AG04449 (cell line): ENCODE measurements around the gene TMSB4X.

Source experiments
- CTCF ChIA-PET: fragments of 350-600 bp; formaldehyde crosslinking; extraction: SDS; loops from one replicate; lab custom pipeline; 2021; ENCODE audit warnings: antibody characterized with exemption; lab: Yijun Ruan, JAX
- POLR2A ChIA-PET: fragments of 400-600, 350-600 bp; formaldehyde crosslinking; extraction: SDS; loops from one replicate; lab custom pipeline; 2020; ENCODE audit warnings: antibody characterized with exemption, inconsistent platforms; lab: Yijun Ruan, JAX
- DNase-seq: peaks from one replicate; pipeline ENCODE4 v3.0.0-alpha.2; 2010; ENCODE audit warnings: low read depth, low spot score
- H3K4me3 ChIP-seq: 2 replicates; pipeline ENCODE4 v1.5.1; 2011; ENCODE audit warnings: low read depth, mild to moderate bottlenecking, control low read depth, low read length
- CTCF ChIP-seq: IDR thresholded peaks from one replicate; pipeline ENCODE4 v1.5.1; 2011; ENCODE audit warnings: mild to moderate bottlenecking, moderate library complexity, low read length, control low read depth, inconsistent platforms; ENCODE audit not compliant: insufficient read depth; ENCODE audit errors: missing control alignments

The TMSB4X gene

GRCh38 chrX:12989461-12989860 lies 14.6 kb downstream of the TMSB4X start:
- ChIA-PET POLR2A (no interaction called here), CTCF (no interaction called here)
- DNase-seq: no peak
- no peak overlapping the region for H3K4me3 ChIP-seq
- TF ChIP-seq CTCF: no peak

- no peak for TF ChIP-seq CTCF
- POLR2A ChIA-PET: no interaction called here
- H3K4me3 ChIP-seq: no peak overlapping the region
- no peak for DNase-seq
- CTCF ChIA-PET: no interaction called here
Measured at GRCh38 chrX:12991575-12991974, 16.7 kb downstream of the TMSB4X start.

GRCh38 chrX:12992544-12993118 lies 17.7 kb downstream of the TMSB4X start:
- no peak for TF ChIP-seq CTCF
- no peak overlapping the region for H3K4me3 ChIP-seq
- ChIA-PET CTCF (no interaction called here), POLR2A (no interaction called here)
- no peak for DNase-seq

GRCh38 chrX:12993826-12994225 lies 18.9 kb downstream of the TMSB4X start:
- no peak overlapping the region for H3K4me3 ChIP-seq
- CTCF ChIA-PET: no interaction called here
- no peak for DNase-seq
- no peak for TF ChIP-seq CTCF
- POLR2A ChIA-PET: no interaction called here

- no peak for TF ChIP-seq CTCF
- ChIA-PET CTCF (no interaction called here), POLR2A (no interaction called here)
- H3K4me3 ChIP-seq: no peak overlapping the region
- no peak for DNase-seq
Measured at GRCh38 chrX:12994321-12994720, 19.4 kb downstream of the TMSB4X start.

GRCh38 chrX:12996934-12997435 lies 22.1 kb downstream of the TMSB4X start:
- POLR2A ChIA-PET: no interaction called here
- no peak for TF ChIP-seq CTCF
- DNase-seq: no peak
- no peak overlapping the region for H3K4me3 ChIP-seq
- CTCF ChIA-PET: interaction anchor here (1.6 kb wide), 1 partner anchor 51 kb away, joined by 4 read pairs; no protein-coding TSS in a partner anchor
